Measurements from ENCODE around the gene KDM3B.

KDM3B gene

DNA sequence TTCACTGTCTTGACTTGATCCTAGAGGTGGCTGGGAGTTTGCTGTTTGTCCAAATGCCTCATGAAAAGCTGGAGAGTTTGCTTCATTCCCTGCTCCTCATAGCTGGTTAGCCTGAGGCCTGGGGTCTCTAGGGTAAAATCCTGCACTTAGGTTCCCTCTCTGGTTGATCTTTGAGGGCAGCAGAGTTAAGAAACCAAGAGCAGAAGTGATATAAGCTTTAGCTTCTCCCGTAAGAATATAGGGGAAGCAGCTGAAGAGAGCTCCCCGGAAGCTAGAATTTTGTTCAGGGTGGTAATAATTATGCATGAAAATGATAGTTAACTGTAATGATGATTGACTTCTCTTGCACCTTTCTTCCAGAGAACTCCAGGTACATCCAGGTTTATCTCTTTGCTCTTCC, 13.0 kb upstream of the KDM3B start:
- TF ChIP-seq, protein P1, sequence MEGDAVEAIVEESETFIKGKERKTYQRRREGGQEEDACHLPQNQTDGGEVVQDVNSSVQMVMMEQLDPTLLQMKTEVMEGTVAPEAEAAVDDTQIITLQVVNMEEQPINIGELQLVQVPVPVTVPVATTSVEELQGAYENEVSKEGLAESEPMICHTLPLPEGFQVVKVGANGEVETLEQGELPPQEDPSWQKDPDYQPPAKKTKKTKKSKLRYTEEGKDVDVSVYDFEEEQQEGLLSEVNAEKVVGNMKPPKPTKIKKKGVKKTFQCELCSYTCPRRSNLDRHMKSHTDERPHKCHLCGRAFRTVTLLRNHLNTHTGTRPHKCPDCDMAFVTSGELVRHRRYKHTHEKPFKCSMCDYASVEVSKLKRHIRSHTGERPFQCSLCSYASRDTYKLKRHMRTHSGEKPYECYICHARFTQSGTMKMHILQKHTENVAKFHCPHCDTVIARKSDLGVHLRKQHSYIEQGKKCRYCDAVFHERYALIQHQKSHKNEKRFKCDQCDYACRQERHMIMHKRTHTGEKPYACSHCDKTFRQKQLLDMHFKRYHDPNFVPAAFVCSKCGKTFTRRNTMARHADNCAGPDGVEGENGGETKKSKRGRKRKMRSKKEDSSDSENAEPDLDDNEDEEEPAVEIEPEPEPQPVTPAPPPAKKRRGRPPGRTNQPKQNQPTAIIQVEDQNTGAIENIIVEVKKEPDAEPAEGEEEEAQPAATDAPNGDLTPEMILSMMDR (IDR thresholded peaks at IDR 0.05; ENCODE audit: low read depth, low read length, poor library complexity, severe bottlenecking) = no peak
- TF ChIP-seq EZH2phosphoT487 (IDR thresholded peaks at IDR 0.05; ENCODE audit: borderline replicate concordance, low read length) = no peak

DNA sequence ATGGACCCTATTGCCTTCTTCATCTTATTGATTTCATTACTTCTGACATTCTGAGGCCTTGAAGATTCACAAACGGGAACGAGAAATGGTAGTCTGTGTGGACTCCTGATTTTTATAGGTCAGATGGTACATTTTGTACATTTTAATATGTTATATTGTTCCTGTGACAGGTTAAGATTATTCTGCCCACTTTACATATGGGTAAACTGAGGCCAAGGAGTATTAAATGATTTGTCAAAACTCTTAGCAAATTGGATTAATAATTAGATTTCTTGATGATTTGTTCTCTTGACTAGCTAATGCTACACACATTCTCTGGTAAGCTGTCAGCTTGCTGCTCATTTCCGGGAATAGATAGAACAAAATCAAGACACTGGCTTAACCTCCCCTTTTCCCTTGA, 12.5 kb upstream of the KDM3B start:
- Histone ChIP-seq H3K79me2 (ENCODE audit: control insufficient read depth, low read length) (peaks cover 38% of the 10 kb centered on the region), H3K27me3 (ENCODE audit: control insufficient read depth, low read length) (no peaks in the 10 kb centered on the region), H3K27ac (ENCODE audit: low read depth, low read length) (no peak overlapping the region), H3K9me3 (ENCODE audit: control insufficient read depth, insufficient read depth, low read length) (no peaks in the 10 kb centered on the region), H3K36me3 (ENCODE audit: control insufficient read depth, low read length) (peaks cover 45% of the 10 kb centered on the region), H3K4me3 (ENCODE audit: low read length) (peak overlapping the region; percentile 99), H3K4me2 (ENCODE audit: low read length) (peak overlapping the region; percentile 70), H4K20me1 (ENCODE audit: control insufficient read depth, insufficient read depth, low read depth, low read length) (no peaks in the 10 kb centered on the region; the same call in 1 of the 2 replicates), H3K4me1 (ENCODE audit: control insufficient read depth, low read length) (peaks cover 27% of the 10 kb centered on the region), H3K9me2 (replicated peaks; ENCODE audit: control insufficient read depth, low read length) (no peaks in the 10 kb centered on the region), H3F3A (ENCODE audit: control insufficient read depth, insufficient read depth) (no peaks in the 10 kb centered on the region)
- TF ChIP-seq, protein P1 (IDR thresholded peaks at IDR 0.05; ENCODE audit: low read depth, low read length, poor library complexity, severe bottlenecking) = no peak
- TF ChIP-seq EZH2phosphoT487 (IDR thresholded peaks at IDR 0.05; ENCODE audit: borderline replicate concordance, low read length) = no peak

More for the DNA sequence above, 13.0 kb upstream of the KDM3B start:
- H3K9me2 ChIP-seq (replicated peaks; ENCODE audit: control insufficient read depth, low read length) = no peaks in the 10 kb centered on the region
- no peaks in the 10 kb centered on the region for H3K9me3 ChIP-seq (ENCODE audit: control insufficient read depth, insufficient read depth, low read length)
- no peaks in the 10 kb centered on the region for H3K27me3 ChIP-seq (ENCODE audit: control insufficient read depth, low read length)
- H4K20me1 ChIP-seq (ENCODE audit: control insufficient read depth, insufficient read depth, low read depth, low read length) = no peaks in the 10 kb centered on the region; the same call in 1 of the 2 replicates
- peaks cover 38% of the 10 kb centered on the region for H3K79me2 ChIP-seq (ENCODE audit: control insufficient read depth, low read length)
- H3K27ac ChIP-seq (ENCODE audit: low read depth, low read length) = peak overlapping the region; percentile 56
- H3K36me3 ChIP-seq (ENCODE audit: control insufficient read depth, low read length) = peaks cover 39% of the 10 kb centered on the region
- peak overlapping the region; percentile 70 for H3K4me2 ChIP-seq (ENCODE audit: low read length)
- H3F3A ChIP-seq (ENCODE audit: control insufficient read depth, insufficient read depth) = no peaks in the 10 kb centered on the region
- H3K4me1 ChIP-seq (ENCODE audit: control insufficient read depth, low read length) = peaks cover 27% of the 10 kb centered on the region
- H3K4me3 ChIP-seq (ENCODE audit: low read length) = peak overlapping the region; percentile 99

DNA sequence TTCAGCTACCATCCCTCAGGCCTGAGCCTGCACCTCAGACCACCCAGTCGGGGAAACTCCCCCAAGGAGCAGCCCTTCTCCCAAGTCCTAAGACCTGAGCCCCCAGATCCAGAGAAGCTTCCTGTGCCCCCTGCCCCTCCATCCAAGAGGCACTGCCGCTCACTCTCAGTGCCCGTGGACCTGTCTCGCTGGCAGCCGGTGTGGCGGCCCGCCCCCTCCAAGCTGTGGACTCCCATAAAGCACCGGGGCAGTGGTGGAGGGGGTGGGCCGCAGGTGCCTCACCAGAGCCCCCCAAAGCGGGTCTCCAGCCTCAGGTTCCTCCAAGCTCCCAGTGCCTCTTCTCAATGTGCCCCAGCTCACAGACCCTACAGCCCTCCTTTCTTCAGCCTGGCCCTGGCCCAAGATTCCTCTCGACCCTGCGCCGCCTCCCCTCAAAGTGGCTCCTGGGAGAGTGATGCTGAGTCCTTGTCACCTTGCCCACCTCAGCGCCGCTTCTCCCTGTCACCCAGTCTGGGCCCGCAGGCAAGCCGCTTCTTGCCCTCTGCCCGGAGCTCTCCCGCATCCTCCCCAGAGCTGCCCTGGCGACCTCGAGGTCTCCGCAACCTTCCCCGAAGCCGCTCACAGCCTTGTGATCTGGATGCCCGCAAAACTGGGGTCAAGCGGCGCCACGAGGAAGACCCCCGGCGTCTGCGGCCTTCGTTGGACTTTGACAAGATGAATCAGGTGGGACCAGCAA, 7.4 kb upstream of the KDM3B start:
- Histone ChIP-seq H3K4me1 (ENCODE audit: control insufficient read depth, low read length) (peaks cover 7% of the 10 kb centered on the region), H3F3A (ENCODE audit: control insufficient read depth, insufficient read depth) (no peaks in the 10 kb centered on the region), H3K4me2 (ENCODE audit: low read length) (no peak overlapping the region), H3K9me2 (replicated peaks; ENCODE audit: control insufficient read depth, low read length) (no peaks in the 10 kb centered on the region), H3K27me3 (ENCODE audit: control insufficient read depth, low read length) (no peaks in the 10 kb centered on the region), H3K36me3 (ENCODE audit: control insufficient read depth, low read length) (peaks cover 82% of the 10 kb centered on the region), H3K27ac (ENCODE audit: low read depth, low read length) (no peak overlapping the region), H3K9me3 (ENCODE audit: control insufficient read depth, insufficient read depth, low read length) (no peaks in the 10 kb centered on the region), H3K4me3 (ENCODE audit: low read length) (no peak overlapping the region), H3K79me2 (ENCODE audit: control insufficient read depth, low read length) (peaks cover 19% of the 10 kb centered on the region), H4K20me1 (ENCODE audit: control insufficient read depth, insufficient read depth, low read depth, low read length) (no peaks in the 10 kb centered on the region; the same call in 1 of the 2 replicates)
- TF ChIP-seq, protein P1 (IDR thresholded peaks at IDR 0.05; ENCODE audit: low read depth, low read length, poor library complexity, severe bottlenecking) = no peak
- no peak for TF ChIP-seq EZH2phosphoT487 (IDR thresholded peaks at IDR 0.05; ENCODE audit: borderline replicate concordance, low read length)
